K562 (cell line): ENCODE results near the gene HPSE2. TPM values are rescaled to one million over a fixed set of nuclear protein-coding genes. Genes with fewer than 3 reads are reported as not detected.

Experiments used
- ATAC-seq: fragments of 200-7000 bp; cut with Tn5 transposase; 3 replicates; pipeline ENCODE4 v1.9.1; 2020; ENCODE audit warnings: moderate library complexity
- BruUV-seq: library from RNA; stranded (reverse); fragments of 400-500 nt; replicated peaks from 2 replicates; lab custom pipeline; 2021; lab: Mats Ljungman, UMichigan
- CTCF ChIA-PET: fragments of 300-600 bp; formaldehyde crosslinking; extraction: SDS; loops from one replicate; lab custom pipeline; 2021; ENCODE audit warnings: low intra/inter-chr PET ratio; lab: Yijun Ruan, JAX
- POLR2A ChIA-PET: fragments of 300-600, 350-650 bp; sonication (Branson Sonifier 250); formaldehyde crosslinking; extraction: SDS; loops from one replicate; lab custom pipeline; 2021; ENCODE audit warnings: antibody characterized with exemption, inconsistent platforms; lab: Yijun Ruan, JAX
- DNase-seq, 4 experiments: peaks; one replicate each; pipeline versions ENCODE4 v3.0.0 to v3.0.0-alpha.2; 2011 to 2018; ENCODE audit warnings: low spot score in 3 of 4, mixed read lengths in 3 of 4; ENCODE audit errors: extremely low read depth in 1 of 4
- FAIRE-seq: peaks from 2 replicates; lab custom pipeline; 2011; peaks lifted over from hg19 to GRCh38; lab: Jason Lieb, UNC
- H2AFZ ChIP-seq: 2 replicates; pipeline ENCODE4 v1.6.0; 2011; ENCODE audit warnings: low read depth, low read length, control low read depth, inconsistent platforms
- H3K27ac ChIP-seq: fragments of 200-600 bp; 3 replicates; pipeline ENCODE4 v1.8.0; 2011; ENCODE audit warnings: low read depth, mild to moderate bottlenecking, control low read depth, inconsistent platforms, low read length, moderate library complexity, mixed read lengths; ENCODE audit errors: extremely low read depth
- H3K27me3 ChIP-seq, 2 experiments: fragments of 300-600 bp in 1 of 2; 2 replicates in 1 of 2; 3 replicates in 1 of 2; pipeline versions ENCODE4 v1.6.0 to v1.8.0; 2011; ENCODE audit warnings: inconsistent platforms in 2 of 2, low read length in 2 of 2, mild to moderate bottlenecking in 1 of 2, mixed read lengths in 1 of 2, moderate library complexity in 1 of 2; ENCODE audit not compliant: control insufficient read depth in 2 of 2, insufficient read depth in 2 of 2
- H3K36me3 ChIP-seq: fragments of 300-600 bp; 3 replicates; pipeline ENCODE4 v1.8.0; 2011; ENCODE audit warnings: mild to moderate bottlenecking, low read length, inconsistent platforms; ENCODE audit not compliant: control insufficient read depth, insufficient read depth
- H3K4me1 ChIP-seq, 2 experiments: fragments of 200-600 bp in 1 of 2; replicated peaks in 1 of 2; 2 replicates in 1 of 2; 3 replicates in 1 of 2; pipeline versions ENCODE4 v1.5.1 to v1.8.0; 2011; ENCODE audit warnings: inconsistent platforms in 2 of 2, low read length in 2 of 2, mild to moderate bottlenecking in 1 of 2, mixed read lengths in 1 of 2, moderate library complexity in 1 of 2; ENCODE audit not compliant: control insufficient read depth in 2 of 2, insufficient read depth in 2 of 2
- H3K4me2 ChIP-seq: 2 replicates; pipeline ENCODE4 v1.6.1; 2011; ENCODE audit warnings: low read length, control low read depth, inconsistent platforms, mixed read lengths; ENCODE audit not compliant: insufficient read depth
- H3K4me3 ChIP-seq: fragments of 200-600 bp; sonication (generic), shearing (Covaris generic); 2 replicates; pipeline ENCODE4 v1.5.1; 2016; ENCODE audit warnings: control low read depth, inconsistent platforms
- H3K79me2 ChIP-seq: fragments of 200-600 bp; 3 replicates; pipeline ENCODE4 v1.8.0; 2011; ENCODE audit warnings: low read length, inconsistent platforms; ENCODE audit not compliant: control insufficient read depth, insufficient read depth
- H3K9ac ChIP-seq, 2 experiments: 2 replicates each; pipeline versions ENCODE4 v1.6.0 to v1.6.1; 2011; ENCODE audit warnings: low read depth in 2 of 2, low read length in 2 of 2, control low read depth in 1 of 2, inconsistent platforms in 1 of 2, mild to moderate bottlenecking in 1 of 2, mixed read lengths in 1 of 2; ENCODE audit not compliant: insufficient read depth in 1 of 2
- H3K9me1 ChIP-seq: one replicate; pipeline ENCODE4 v1.6.0; 2011; ENCODE audit warnings: inconsistent platforms, mild to moderate bottlenecking, low read length, moderate library complexity; ENCODE audit not compliant: control insufficient read depth, insufficient read depth
- H3K9me3 ChIP-seq: replicated peaks from 2 replicates; pipeline ENCODE4 v1.5.1; 2011; ENCODE audit warnings: low read depth, low read length, inconsistent platforms; ENCODE audit not compliant: control insufficient read depth, insufficient read depth
- H4K20me1 ChIP-seq: replicated peaks from 2 replicates; pipeline ENCODE4 v1.6.1; 2011; ENCODE audit warnings: low read length, inconsistent platforms, mixed read lengths; ENCODE audit not compliant: control insufficient read depth, insufficient read depth
- ERF ChIP-seq: fragments of 450-650 bp; formaldehyde crosslinking; IDR thresholded peaks from 2 replicates; pipeline ENCODE4 v1.4.0; 2020; ENCODE audit warnings: mild to moderate bottlenecking, mixed read lengths
- HDAC3 ChIP-seq: fragments of 450-650 bp; IDR thresholded peaks from 2 replicates; pipeline ENCODE4 v1.6.1; 2018; ENCODE audit warnings: borderline replicate concordance, mild to moderate bottlenecking, moderate library complexity; ENCODE audit not compliant: partially characterized antibody
- HLTF ChIP-seq: fragments of 450-650 bp; IDR thresholded peaks from 2 replicates; pipeline ENCODE4 v1.6.1; 2016
- KAT8 ChIP-seq: fragments of 450-650 bp; IDR thresholded peaks from 2 replicates; pipeline ENCODE4 v1.6.1; 2016; ENCODE audit warnings: low read depth, mild to moderate bottlenecking
- MEF2A ChIP-seq: IDR thresholded peaks from 2 replicates; pipeline ENCODE4 v1.6.1; 2011; ENCODE audit warnings: low read depth, mild to moderate bottlenecking, low read length, moderate library complexity; ENCODE audit not compliant: control insufficient read depth
- POLR2H ChIP-seq: IDR thresholded peaks from 2 replicates; pipeline ENCODE4 v1.6.1; 2016; ENCODE audit warnings: missing genetic modification characterization, low read depth, mild to moderate bottlenecking, control low read depth, missing compliant biosample characterization, moderate library complexity
- POU5F1 ChIP-seq: fragments of 150-350 bp; IDR thresholded peaks from 2 replicates; pipeline ENCODE4 v1.6.1; 2014; ENCODE audit warnings: borderline replicate concordance, low read length, low read depth, mild to moderate bottlenecking; ENCODE audit not compliant: partially characterized antibody
- RAD21 ChIP-seq, 2 experiments: fragments of 250-450 bp in 1 of 2; fragments of 450-650 bp in 1 of 2; sonication (Bioruptor Pico) in 1 of 2; formaldehyde crosslinking in 1 of 2; IDR thresholded peaks in 1 of 2; conservative IDR thresholded peaks in 1 of 2; 2 replicates each; pipeline versions ENCODE4 v1.4.0 to v1.8.0; 2020 to 2022; ENCODE audit warnings: mild to moderate bottlenecking in 2 of 2, moderate library complexity in 1 of 2
- RHOXF2B ChIP-seq: fragments of 250-450 bp; sonication (Bioruptor Pico); conservative IDR thresholded peaks from 2 replicates; pipeline ENCODE4 v1.5.1; 2021
- TARDBP ChIP-seq: fragments of 450-650 bp; IDR thresholded peaks from 2 replicates; pipeline ENCODE4 v1.6.1; 2016
- ZNF134 ChIP-seq: fragments of 250-450 bp; sonication (Bioruptor Pico); conservative IDR thresholded peaks from 2 replicates; pipeline ENCODE4 v1.4.0; 2020
- ZNF174 ChIP-seq: fragments of 250-450 bp; sonication (Bioruptor Pico); IDR thresholded peaks from 2 replicates; pipeline ENCODE4 v1.4.0; 2020; ENCODE audit warnings: mild to moderate bottlenecking
- ZNF253 ChIP-seq: fragments of 250-450 bp; sonication (Bioruptor Pico); conservative IDR thresholded peaks from 2 replicates; pipeline ENCODE4 v1.6.1; 2021; ENCODE audit warnings: mild to moderate bottlenecking
- ZNF263 ChIP-seq: sonication (generic); formaldehyde crosslinking; IDR thresholded peaks from 2 replicates; pipeline ENCODE4 v1.8.0; 2022; ENCODE audit warnings: mild to moderate bottlenecking, missing genetic modification reagents, borderline replicate concordance
- ZZZ3 ChIP-seq: fragments of 450-650 bp; IDR thresholded peaks from 2 replicates; pipeline ENCODE4 v1.6.1; 2016; ENCODE audit warnings: antibody characterized with exemption, mild to moderate bottlenecking, moderate library complexity
- WGBS: fragments of 100-300 bp; shearing (Covaris generic); methylation state at CpG from one replicate; pipeline ENCODE4 v1.1.6; 2016; ENCODE audit warnings: low coverage, mixed read lengths; ENCODE audit not compliant: insufficient coverage; ENCODE audit errors: missing lambda C conversion rate; 5-methylcytosine and 5-hydroxymethylcytosine counted together
- in situ Hi-C: fragments of 300-500 bp; cut with MboI; formaldehyde crosslinking; loops from 4 replicates; pipeline ENCODE4 v1.15.0; 2018; ENCODE audit warnings: inconsistent platforms, mixed read lengths
- intact Hi-C: fragments of 100-400 bp; cut with micrococcal nuclease; formaldehyde crosslinking; loops from 2 replicates; pipeline ENCODE4 v1.14.2; 2022
- polyA plus RNA-seq, 8 experiments: library from polyadenylated mRNA; depleted of rRNA in 4 of 8; stranded (reverse) in 5 of 8; unstranded in 3 of 8; fragments of >200 nt; fragmentation: Nextera tagmentation in 2 of 8; fragmentation: Illumina TruSeq in 1 of 8; extraction: Ambion mirVana in 2 of 8; extraction: Trizol in 1 of 8; gene quantifications; 2 replicates each; pipeline versions ENCODE4 v1.2.1 to v1.2.3, GENCODE V29; 2011 to 2014; ENCODE audit warnings: inconsistent platforms in 1 of 8, missing spikeins in 1 of 8
- total RNA-seq, 7 experiments: library from RNA; depleted of rRNA in 6 of 7; stranded (reverse); fragments of >200 nt in 6 of 7; fragmentation: Illumina TruSeq in 2 of 7; extraction: Trizol in 2 of 7; gene quantifications; 2 replicates each; pipeline versions ENCODE4 v1.2.1 to v1.2.3, GENCODE V29; 2011 to 2021; ENCODE audit warnings: low replicate concordance in 1 of 7
- TF ChIP-seq, protein P1 (sequence below): fragments of 250-450 bp; sonication (Bioruptor Pico); IDR thresholded peaks from 2 replicates; pipeline ENCODE4 v1.5.1; 2021; ENCODE audit warnings: mild to moderate bottlenecking

Gene HPSE2
- total and polyA plus RNA-seq, 9 of the 15 experiments (the other 6 are each of a cell fraction or from before 2014, with no cell fraction given): 0.03 to 0.10 (median 0.04) TPM; not detected in 2

DNA sequence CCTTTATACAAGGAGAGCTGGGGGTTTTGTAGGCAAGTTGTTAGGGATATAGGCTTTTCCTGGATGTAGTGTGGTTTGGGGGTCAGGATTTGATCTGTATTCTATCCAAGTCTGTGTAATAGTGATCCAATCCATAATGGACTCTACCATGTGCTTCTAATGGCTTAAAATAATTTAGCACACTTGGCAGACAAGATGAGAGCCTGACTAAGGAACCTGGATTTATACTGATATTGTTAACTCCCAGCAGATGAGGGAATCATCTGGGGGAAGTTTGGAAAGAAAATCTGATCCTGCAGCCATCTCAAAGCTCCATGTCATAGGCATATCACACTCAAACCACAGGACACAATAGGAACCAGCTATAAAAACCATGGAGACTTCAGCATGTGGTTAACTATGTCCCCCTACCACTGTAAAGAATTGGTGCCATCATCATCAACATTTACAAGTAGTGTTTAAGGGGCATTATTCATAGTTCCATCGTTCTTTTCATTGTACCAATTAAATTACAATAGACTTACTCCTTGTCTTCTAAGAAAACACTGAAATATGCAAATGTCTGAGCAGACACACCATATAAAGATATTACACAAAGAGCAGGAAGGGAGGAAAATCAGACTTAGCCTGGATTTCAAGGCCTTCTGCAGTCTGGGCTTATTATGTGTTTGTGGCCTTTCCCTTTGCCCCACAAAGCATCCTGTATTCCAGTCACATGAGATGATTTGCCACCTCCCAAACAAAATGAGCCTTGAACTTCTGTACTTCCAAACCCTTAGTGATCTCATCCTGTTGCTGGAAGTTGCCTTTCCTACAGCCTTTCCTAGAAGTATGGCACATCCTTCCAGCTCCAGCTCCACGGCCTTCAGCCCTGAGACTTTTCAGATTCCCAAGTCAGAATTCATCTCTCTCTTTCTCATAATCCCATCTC is 766.4 kb downstream of the HPSE2 start:
- H3K9ac ChIP-seq: no peak overlapping the region
- H3K4me2 ChIP-seq: no peak overlapping the region
- BruUV-seq: no TSS peak
- in situ Hi-C loops (loop anchor here (10.0 kb wide), 1 partner anchor 576 kb away; no protein-coding TSS in a partner anchor), intact Hi-C loops (loop anchor here (5.0 to 10.0 kb wide), 3 partner anchors 276 to 778 kb away; no protein-coding TSS in a partner anchor)
- no peaks in the 10 kb centered on the region for H3K79me2 ChIP-seq
- DNase-seq (no peak), FAIRE-seq (no peak), ATAC-seq (no peak)
- ChIA-PET POLR2A (interaction anchor here (0.8 kb wide), 1 partner anchor 10 kb away, joined by 3 read pairs; no protein-coding TSS in a partner anchor), CTCF (no interaction called here)
- H3K36me3 ChIP-seq: no peaks in the 10 kb centered on the region
- no peak overlapping the region for H3K27ac ChIP-seq
- H3K27me3 ChIP-seq: no peaks in the 10 kb centered on the region
- H3K4me3 ChIP-seq: no peak overlapping the region
- H3K4me1 ChIP-seq: peaks cover 21 to 31% of the 10 kb centered on the region in 2 experiments; a peak in 4 of 5 replicates
- TF ChIP-seq ZNF174 (CRISPR knock-in tag): no peak
- TF ChIP-seq POU5F1: no peak
- TF ChIP-seq HLTF: no peak
- TF ChIP-seq ERF (CRISPR knock-in tag): no peak
- TF ChIP-seq KAT8: no peak
- TF ChIP-seq ZNF253 (CRISPR knock-in tag): no peak
- TF ChIP-seq RAD21 (CRISPR knock-in tag; conservative IDR thresholded peaks at IDR 0.05 in 1 of 2, IDR thresholded peaks at IDR 0.05 in 1 of 2): no peak
- TF ChIP-seq ZNF134: no peak
- TF ChIP-seq, protein P1, sequence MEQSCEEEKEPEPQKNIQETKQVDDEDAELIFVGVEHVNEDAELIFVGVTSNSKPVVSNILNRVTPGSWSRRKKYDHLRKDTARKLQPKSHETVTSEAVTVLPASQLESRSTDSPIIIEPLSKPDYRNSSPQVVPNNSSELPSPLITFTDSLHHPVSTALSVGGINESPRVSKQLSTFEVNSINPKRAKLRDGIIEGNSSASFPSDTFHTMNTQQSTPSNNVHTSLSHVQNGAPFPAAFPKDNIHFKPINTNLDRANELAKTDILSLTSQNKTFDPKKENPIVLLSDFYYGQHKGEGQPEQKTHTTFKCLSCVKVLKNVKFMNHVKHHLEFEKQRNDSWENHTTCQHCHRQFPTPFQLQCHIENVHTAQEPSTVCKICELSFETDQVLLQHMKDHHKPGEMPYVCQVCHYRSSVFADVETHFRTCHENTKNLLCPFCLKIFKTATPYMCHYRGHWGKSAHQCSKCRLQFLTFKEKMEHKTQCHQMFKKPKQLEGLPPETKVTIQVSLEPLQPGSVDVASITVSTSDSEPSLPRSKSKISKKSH (CRISPR knock-in tag): no peak
- TF ChIP-seq ZZZ3: no peak
- TF ChIP-seq RHOXF2B: no peak
- no peak for TF ChIP-seq MEF2A
- TF ChIP-seq POLR2H (tag): no peak
- TF ChIP-seq ZNF263 (CRISPR knock-in tag): no peak
- TF ChIP-seq TARDBP: no peak
- no peak for TF ChIP-seq HDAC3
- H2AFZ ChIP-seq: no peak overlapping the region
- H4K20me1 ChIP-seq: no peaks in the 10 kb centered on the region
- H3K9me3 ChIP-seq: no peaks in the 10 kb centered on the region
- no peaks in the 10 kb centered on the region for H3K9me1 ChIP-seq
- 5% methylated on average over 2 of the region's 2 CpGs for WGBS
